Uterus (tissue), 4 donors: ENCODE measurements around the gene SYMPK. TPM values are rescaled to one million over a fixed set of nuclear protein-coding genes. Genes with fewer than 3 reads are reported as not detected.

ENCODE experiments used
- DNase-seq, 2 donors: peaks; one replicate each; pipeline ENCODE4 v3.0.0-alpha.2; 2019 to 2020
- H3K27ac ChIP-seq, 2 donors: fragments of 200-600 bp; sonication (generic); 1 replicate in 1 of 2; 2 replicates in 1 of 2; pipeline ENCODE4 v1.5.1; 2016 to 2018
- H3K27me3 ChIP-seq, 2 donors: fragments of 200-600 bp; sonication (generic); one replicate each; pipeline ENCODE4 v1.5.1; 2018 to 2019; ENCODE audit warnings: control low read depth in 1 of 2
- H3K36me3 ChIP-seq, 2 donors: fragments of 200-600 bp; sonication (generic); one replicate each; pipeline ENCODE4 v1.5.1; 2019; ENCODE audit warnings: control low read depth in 1 of 2
- H3K4me1 ChIP-seq, 2 donors: fragments of 200-600 bp; sonication (generic); one replicate each; pipeline ENCODE4 v1.5.1; 2018 to 2019; ENCODE audit warnings: control low read depth in 1 of 2
- H3K4me3 ChIP-seq, 2 donors: fragments of 200-600 bp; sonication (generic); 1 replicate in 1 of 2; 2 replicates in 1 of 2; pipeline ENCODE4 v1.5.1; 2018 to 2019; ENCODE audit warnings: mild to moderate bottlenecking in 1 of 2
- H3K9me3 ChIP-seq, 2 donors: fragments of 200-600 bp; sonication (generic); one replicate each; pipeline ENCODE4 v1.5.1; 2019; ENCODE audit warnings: control low read depth in 1 of 2
- POLR2A ChIP-seq, 2 donors: fragments of 450-650 bp; IDR thresholded peaks; one replicate each; pipeline ENCODE4 v1.6.1; 2016; ENCODE audit warnings: antibody characterized with exemption in 2 of 2, mild to moderate bottlenecking in 1 of 2, moderate library complexity in 1 of 2
- intact Hi-C: fragments of 100-400 bp; cut with DNase I; formaldehyde crosslinking; loops from one replicate; pipeline ENCODE4 v1.15.1; 2023; ENCODE audit warnings: low total_unique reads
- total RNA-seq, 4 donors: library from RNA; depleted of rRNA in 3 of 4; stranded (reverse); fragments of >200 nt in 3 of 4; gene quantifications; one replicate each; pipeline versions ENCODE4 v1.1.0 to v1.2.4, GENCODE V29; 2014 to 2023
- TF ChIP-seq, protein P1 (sequence below), 4 experiments: fragments of 200-600 bp in 2 of 4; fragments of 450-650 bp in 2 of 4; sonication (generic) in 2 of 4; IDR thresholded peaks; one replicate each; pipeline ENCODE4 v1.5.1; 2016 to 2019; ENCODE audit warnings: antibody characterized with exemption in 4 of 4, mild to moderate bottlenecking in 2 of 4, moderate library complexity in 1 of 4
- donor health status: DM: yes; HTN: yes; CAD: no.

Gene SYMPK
- total RNA-seq, 4 donors from 2014 or later: 32.0 to 72.6 (median 46.4) TPM

DNA sequence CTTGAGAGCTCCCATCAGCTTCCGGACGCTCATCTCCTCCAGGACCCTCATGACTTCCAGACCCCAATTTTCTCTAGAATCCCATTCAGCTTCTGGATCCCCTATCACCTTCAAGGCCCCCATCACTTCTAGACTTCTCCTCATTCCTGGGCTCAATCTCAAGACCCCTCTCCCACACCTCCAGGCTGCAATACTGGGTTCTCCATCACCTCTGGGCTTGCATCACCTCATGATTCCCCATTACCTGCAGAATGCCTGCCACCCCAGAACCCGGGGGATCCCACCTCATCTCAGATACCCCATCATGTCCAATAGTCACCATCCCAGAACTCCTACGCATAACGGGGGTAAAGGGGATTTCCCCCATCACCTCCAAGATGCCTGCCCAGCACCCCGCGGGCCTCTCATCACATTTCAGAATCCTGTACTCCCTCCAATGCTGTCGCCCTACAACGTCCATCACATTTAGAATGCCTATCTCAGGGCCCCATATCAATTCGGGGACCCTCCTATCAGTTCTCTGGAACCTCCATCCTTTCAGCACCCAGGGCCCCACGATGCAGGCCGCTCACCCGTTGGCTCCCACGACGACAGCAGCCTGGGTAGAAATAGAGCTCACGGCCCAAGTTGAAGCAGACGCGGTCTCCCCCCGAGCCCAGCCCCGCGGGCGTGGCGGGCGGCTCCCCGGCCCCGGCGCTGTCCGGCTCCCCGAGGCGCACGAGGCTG lies 71.0 kb downstream of the SYMPK start:
- no peak for TF ChIP-seq POLR2A (IDR thresholded peaks at IDR 0.05)
- TF ChIP-seq, protein P1, sequence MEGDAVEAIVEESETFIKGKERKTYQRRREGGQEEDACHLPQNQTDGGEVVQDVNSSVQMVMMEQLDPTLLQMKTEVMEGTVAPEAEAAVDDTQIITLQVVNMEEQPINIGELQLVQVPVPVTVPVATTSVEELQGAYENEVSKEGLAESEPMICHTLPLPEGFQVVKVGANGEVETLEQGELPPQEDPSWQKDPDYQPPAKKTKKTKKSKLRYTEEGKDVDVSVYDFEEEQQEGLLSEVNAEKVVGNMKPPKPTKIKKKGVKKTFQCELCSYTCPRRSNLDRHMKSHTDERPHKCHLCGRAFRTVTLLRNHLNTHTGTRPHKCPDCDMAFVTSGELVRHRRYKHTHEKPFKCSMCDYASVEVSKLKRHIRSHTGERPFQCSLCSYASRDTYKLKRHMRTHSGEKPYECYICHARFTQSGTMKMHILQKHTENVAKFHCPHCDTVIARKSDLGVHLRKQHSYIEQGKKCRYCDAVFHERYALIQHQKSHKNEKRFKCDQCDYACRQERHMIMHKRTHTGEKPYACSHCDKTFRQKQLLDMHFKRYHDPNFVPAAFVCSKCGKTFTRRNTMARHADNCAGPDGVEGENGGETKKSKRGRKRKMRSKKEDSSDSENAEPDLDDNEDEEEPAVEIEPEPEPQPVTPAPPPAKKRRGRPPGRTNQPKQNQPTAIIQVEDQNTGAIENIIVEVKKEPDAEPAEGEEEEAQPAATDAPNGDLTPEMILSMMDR (IDR thresholded peaks at IDR 0.05): no peak
- Histone ChIP-seq H3K27ac (peak overlapping the region; percentile 62 to 85), H3K27me3 (no peaks in the 10 kb centered on the region), H3K36me3 (no peaks in the 10 kb centered on the region), H3K4me3 (peak overlapping the region; percentile 52 to 80), H3K4me1 (peaks cover 0 to 4% of the 10 kb centered on the region in 2 donors), H3K9me3 (no peaks in the 10 kb centered on the region)
- intact Hi-C loops: no loop called here
- DNase-seq: no peak

DNA sequence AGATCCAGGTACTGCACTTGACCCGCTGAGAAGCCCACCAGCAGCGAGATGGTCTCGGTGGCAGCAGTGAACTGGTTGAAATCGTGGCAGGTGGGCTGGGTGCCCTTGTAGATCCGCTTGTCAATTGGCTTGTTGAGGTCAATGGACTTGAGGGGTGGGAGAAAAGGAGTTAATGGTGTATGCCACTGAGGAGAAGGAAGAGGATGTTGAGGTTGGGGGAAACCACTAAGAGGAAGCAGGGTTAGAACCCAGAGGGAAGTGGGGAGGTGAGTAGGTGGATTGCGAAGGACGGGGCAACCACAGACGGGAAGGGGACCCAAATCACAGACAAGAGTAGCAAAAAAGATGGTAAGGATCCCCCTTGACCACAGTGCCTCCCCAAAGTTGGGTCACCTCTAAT lies 72.0 kb downstream of the SYMPK start:
- intact Hi-C loops: no loop called here
- DNase-seq: no peak
- no peaks in the 10 kb centered on the region for H3K36me3 ChIP-seq
- H3K9me3 ChIP-seq: no peaks in the 10 kb centered on the region
- H3K27me3 ChIP-seq: no peaks in the 10 kb centered on the region
- TF ChIP-seq, protein P1 (IDR thresholded peaks at IDR 0.05): no peak
- TF ChIP-seq POLR2A (IDR thresholded peaks at IDR 0.05): no peak
- no peak overlapping the region for H3K27ac ChIP-seq
- peaks cover 0 to 4% of the 10 kb centered on the region in 2 donors for H3K4me1 ChIP-seq
- no peak overlapping the region for H3K4me3 ChIP-seq

DNA sequence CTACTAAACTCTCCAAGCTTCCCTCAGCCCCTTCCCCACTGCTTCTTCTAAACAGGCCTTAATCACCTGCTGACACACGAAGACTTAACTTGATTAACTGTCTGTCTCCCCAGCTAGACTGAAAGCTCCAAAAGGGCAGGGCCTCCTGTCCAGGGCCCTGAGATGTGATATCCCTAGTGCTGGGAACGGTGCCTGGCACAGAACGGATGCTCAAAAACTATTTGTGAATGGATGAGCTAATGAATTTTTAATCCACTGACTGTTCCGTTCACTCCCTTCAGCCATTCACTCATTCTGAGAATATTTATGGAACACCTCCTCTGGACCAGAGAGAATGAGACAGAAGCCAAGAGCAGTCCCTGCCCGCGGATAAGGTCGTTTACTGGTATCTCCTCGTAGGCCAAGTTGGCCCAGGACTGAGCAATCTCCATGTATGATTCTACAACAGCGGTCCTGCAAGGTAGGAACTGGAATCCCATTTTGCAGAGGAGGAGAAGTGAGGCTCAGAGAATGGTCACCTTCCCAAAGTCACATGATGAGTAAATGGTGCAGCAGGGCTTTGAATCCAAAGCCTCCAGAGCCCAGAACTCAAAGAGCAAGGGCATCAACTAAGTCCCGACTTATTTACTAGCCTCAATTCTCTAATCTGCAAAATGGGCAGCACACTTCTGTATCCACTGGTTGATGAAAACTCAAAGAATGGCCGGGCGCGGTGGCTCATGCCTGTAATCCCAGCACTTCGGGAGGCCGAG lies 73.7 kb downstream of the SYMPK start:
- Histone ChIP-seq H3K27me3 (no peaks in the 10 kb centered on the region), H3K4me1 (peaks cover 0 to 15% of the 10 kb centered on the region in 2 donors), H3K9me3 (no peaks in the 10 kb centered on the region), H3K4me3 (no peak overlapping the region), H3K36me3 (no peaks in the 10 kb centered on the region), H3K27ac (no peak overlapping the region)
- intact Hi-C loops: no loop called here
- TF ChIP-seq, protein P1 (IDR thresholded peaks at IDR 0.05): no peak
- no peak for TF ChIP-seq POLR2A (IDR thresholded peaks at IDR 0.05)
- DNase-seq: no peak

DNA sequence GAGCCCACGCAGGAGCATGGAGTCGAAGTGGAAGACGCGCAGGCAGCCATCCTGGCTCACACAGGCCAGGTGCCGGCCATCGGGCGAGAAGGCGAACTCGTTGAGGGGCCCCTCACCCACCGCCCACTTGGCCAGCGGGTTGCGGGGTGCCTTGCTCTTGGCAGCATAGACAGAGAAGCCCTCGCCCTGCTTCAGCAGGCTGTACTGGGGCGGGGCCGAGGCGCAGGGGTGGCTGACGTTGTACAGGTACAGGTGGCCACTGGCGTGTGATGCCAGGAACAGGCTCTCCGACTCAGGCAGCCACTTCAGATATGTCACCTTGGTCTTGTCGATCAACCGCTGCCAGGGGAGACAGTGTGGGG lies 76.4 kb downstream of the SYMPK start:
- H3K36me3 ChIP-seq: no peaks in the 10 kb centered on the region

More for the DNA sequence above, 76.4 kb downstream of the SYMPK start:
- intact Hi-C loops: no loop called here
- H3K27ac ChIP-seq: no peak overlapping the region
- H3K4me3 ChIP-seq: no peak overlapping the region
- peaks cover 0 to 19% of the 10 kb centered on the region in 2 donors for H3K4me1 ChIP-seq
- no peak for DNase-seq
- H3K27me3 ChIP-seq: no peaks in the 10 kb centered on the region
- TF ChIP-seq, protein P1 (IDR thresholded peaks at IDR 0.05): no peak
- TF ChIP-seq POLR2A (IDR thresholded peaks at IDR 0.05): no peak
- H3K9me3 ChIP-seq: no peaks in the 10 kb centered on the region
